HG02973 (cell line): ENCODE data around the gene EDEM2.
"Not testable (repeated sequence)": the region's sequence is repeated elsewhere in the genome, so short reads cannot be mapped to it uniquely, and the experiment has no call there.

ENCODE experiments used
- ATAC-seq: cut with Tn5 transposase; IDR thresholded peaks from one replicate; pipeline ENCODE4 v1.9.1; 2021; ENCODE audit warnings: moderate library complexity; ENCODE audit not compliant: unreplicated experiment

The EDEM2 gene

DNA sequence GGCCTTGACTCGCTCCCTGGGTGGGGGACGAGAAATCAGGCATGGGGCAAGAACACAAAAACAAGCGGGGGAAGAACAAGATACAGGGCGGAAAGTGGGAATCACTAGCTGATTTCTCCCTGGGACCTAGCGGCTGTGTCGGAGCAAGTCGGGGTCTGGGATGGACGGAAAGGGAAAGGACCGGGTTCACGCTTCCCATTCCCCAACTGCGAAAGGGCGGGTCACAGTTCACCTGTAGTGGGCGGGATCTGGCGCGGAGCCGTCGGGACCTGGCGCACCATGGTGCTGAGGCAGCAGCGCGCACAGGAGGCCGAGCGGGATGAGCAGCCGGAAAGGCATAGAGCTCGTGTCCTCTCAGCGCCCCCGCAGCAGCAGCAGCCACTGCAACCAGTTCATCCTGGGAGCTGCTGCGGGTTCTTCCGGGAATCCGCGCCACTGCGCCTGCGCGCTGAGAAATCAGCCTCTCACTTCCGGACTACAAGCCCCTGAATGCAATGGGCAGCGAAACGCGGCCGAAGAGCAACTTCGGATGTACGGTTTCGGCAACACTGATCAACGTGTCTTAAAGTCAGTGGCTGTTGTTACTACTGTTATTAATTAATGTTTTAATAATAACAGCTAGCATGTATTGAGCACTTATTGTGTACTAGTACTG is at the start of gene EDEM2:
Gene EDEM2 (minus strand): TSS at position 417 of the 655 bp plus-strand sequence. CDS start 78 bp downstream, at position 339.
- ATAC-seq, result peak; percentile 66

GRCh38 chr20:35196313-35196712 is 49.2 kb upstream of the EDEM2 start:
- no peak for ATAC-seq

DNA sequence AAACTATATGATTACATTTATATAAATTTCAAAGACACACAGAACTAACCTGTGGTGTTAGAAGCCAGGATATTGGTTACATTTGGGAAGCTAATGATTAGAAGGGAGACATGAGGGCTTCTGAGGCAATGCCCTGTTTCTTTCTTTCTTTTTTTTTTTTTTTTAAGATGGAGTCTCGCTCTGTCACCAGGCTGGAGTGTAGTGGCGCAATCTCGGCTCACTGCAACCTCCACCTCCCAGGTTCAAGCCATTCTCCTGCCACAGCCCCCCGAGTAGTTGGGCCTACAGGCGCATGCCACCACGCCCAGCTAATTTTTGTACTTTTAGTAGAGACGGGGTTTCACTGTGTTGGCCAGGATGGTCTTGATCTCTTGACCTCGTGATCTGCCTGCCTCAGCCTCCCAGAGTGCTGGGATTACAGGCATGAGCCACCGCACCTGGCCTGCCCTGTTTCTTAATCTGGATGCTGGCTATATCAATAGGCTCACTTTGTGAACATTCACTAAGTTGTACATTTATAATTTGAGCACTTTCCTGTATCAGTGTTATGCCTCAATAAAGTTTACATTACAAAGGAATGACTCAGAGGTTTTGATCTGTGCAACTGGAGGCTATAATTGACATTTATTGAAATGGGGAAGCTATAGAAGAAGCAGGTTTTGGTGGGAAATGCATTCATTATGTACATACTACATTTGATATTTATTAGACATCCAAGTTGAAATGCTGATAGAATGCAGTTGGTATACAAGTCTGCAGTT is 46.1 kb upstream of the EDEM2 start:
- ATAC-seq, result not testable (repeated sequence)

GRCh38 chr20:35192118-35192872 is 45.2 kb upstream of the EDEM2 start:
- no peak for ATAC-seq

GRCh38 chr20:35191419-35192117 is 44.4 kb upstream of the EDEM2 start:
- no peak for ATAC-seq

GRCh38 chr20:35190556-35190955 is 43.4 kb upstream of the EDEM2 start:
- ATAC-seq, result no peak

DNA sequence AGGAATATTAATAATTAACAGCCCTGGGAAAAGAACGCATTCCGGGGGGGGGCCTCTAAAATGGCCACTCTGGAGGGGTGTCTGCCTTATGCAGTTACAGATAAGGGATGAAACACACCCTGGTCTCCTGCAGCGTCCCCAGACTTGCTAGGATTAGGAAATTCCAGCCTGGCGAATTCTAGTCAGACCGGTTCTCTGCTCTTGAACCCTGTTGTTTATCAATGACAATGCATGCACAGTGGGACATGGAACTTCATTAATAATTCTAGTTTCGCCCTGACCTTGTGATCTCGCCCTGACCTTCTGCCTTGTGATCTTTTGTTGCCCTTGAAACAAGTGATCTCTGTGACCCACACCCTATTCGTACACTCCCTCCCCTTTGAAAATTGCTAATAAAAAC is 42.1 kb upstream of the EDEM2 start:
- not testable (repeated sequence) for ATAC-seq

DNA sequence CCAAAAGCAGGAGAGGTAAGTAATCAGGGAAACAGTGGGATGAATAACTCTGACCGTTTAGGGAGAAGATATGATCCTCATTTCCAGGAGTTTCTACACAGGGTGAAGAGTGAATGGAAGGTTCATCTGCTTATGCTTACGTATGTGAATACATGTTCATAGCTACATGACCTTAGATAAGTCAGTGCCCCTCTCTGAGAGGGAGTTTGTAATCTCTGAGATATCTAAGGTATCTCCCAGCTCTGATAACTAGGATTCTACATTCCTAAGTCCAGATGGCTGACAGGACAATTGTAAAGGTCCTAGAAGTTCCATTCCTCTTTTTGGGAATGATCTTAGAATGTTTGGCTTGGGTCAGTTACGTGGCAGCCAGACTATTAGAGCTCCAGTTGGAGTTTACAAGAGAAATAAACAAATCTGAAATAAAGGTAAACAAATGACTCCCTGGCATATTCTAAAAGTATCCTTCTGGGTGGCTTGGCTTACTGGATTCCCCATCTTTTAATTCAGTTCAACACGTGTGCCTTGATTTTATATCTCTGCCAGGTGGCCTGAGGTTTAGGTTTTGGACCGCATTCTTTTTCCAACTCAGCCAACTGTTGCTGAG is 40.6 kb upstream of the EDEM2 start:
- ATAC-seq, result no peak

GRCh38 chr20:35186691-35187289 is 39.7 kb upstream of the EDEM2 start:
- not testable (repeated sequence) for ATAC-seq

DNA sequence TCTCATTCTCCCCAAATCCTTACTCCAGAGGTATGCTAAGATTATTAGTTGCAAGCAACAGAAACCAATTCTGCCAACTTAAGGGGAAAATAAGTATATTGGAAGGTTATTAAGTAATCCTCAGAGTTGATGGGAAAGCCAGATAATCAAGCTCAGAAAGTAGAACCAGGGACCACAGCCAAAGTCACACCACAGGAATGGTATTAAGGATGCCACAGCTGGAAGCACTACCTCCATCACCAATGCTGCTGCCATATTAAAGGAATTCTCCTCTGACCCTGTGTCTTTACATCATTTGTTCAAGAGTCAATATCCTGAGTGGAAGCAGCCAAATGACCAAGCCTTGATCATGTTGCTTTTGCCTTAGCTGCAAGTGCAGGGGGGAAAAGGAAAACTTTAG is 34.6 kb upstream of the EDEM2 start:
- ATAC-seq, result no peak

DNA sequence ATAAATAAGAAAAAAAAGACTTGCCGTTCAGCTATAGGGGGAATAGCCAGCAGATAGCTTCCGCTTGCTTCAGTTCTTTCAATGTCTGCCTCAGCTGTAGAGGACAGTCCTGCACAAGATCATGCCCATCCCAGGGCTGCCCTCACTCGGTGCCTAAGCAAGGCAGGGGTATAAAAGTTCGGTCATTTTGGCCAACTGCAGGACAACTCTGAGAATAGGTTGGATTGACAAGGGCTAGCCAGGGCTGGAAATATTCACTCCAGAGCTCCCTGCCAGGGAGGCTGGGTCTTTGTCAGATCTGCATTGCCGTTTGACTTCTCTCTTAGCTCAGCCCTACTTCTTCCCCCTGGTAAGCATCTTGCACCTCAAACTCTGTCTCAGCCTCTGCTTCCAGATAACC is 33.1 kb upstream of the EDEM2 start:
- ATAC-seq, result no peak

- ATAC-seq, result no peak
These were observed 32.4 kb upstream of the EDEM2 start for GRCh38 chr20:35179292-35180212.

GRCh38 chr20:35176132-35176531 is 29.0 kb upstream of the EDEM2 start:
- ATAC-seq, result no peak

DNA sequence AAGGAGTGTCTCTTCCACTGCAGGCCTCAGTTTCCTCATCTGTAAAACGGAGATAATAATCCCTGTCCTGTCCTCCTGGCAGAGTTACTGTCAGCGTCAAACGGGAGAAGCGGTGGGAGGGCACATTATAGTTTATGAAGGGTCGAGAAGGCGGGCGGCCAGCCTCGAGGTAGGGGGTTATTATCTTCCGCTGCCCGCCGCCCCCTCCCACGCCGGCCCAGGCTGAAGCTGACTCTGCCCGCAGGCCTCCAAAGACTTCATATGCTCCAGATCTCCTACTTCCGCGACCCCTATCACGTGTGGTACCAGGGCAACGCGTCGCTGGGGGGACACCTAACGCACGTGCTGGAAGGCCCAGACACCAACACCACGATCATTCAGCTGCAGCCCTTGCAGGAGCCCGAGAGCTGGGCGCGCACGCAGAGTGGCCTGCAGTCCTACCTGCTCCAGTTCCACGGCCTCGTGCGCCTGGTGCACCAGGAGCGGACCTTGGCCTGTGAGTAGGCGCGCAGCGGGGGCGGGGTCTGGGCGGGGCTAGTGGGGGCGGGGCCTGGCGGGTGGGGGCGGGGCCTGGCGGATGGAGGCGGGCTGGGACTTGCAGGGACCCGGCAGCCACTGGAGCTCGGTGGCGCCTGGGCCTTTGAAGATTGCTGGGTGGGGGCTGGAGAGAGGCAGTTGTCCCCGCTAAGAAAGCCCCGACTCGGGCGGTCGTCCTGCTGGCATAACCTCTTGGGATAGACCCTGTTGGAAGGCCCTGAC is 27.5 kb upstream of the EDEM2 start:
- ATAC-seq, result no peak

DNA sequence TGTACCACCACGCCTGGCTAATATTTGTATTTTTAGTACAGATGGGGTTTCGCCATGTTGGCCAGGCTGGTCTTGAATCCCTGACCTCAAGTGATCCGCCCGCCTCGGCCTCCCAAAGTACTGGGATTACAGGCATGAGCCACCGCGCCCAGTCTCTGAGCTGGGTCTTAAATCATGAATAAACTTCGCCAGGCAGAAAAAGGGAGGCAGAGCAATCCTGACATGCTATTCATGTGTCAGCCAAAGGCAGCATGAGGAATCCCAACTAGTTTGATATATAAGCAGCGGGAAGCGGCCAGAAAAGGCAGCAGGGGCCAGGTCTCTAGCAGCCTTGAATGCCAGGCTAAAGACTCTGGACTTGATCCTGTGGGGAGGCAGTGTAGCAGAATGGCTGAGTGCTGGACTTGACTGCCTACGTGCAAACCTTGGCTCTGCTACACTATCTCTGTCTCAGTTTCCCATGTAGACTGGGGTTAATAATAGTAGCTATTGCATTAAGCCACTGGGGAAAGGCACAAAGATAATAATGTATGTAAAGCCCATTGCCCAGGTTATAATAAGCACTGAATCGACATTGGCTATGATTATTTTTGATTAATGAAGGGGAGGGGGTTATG is 26.5 kb upstream of the EDEM2 start:
- no peak for ATAC-seq

DNA sequence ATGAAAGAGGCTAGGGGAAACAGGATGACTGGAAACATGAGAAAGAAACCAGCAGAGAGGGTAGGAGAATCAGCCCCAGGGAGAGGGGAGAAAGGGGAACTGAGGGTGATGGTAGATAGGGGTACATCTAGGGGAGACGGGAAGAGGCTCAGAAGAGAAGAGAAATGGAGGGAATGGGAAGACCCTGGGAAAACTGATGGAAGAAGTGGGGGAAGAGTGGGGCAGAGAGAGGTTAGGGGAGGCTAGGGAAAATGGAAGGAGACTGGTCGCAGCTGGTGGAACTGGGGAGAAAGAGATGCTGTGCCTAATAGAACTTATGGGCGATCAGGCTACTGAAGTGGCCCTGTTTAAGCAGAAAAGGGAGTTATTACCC is 25.3 kb upstream of the EDEM2 start:
- ATAC-seq, result no peak

DNA sequence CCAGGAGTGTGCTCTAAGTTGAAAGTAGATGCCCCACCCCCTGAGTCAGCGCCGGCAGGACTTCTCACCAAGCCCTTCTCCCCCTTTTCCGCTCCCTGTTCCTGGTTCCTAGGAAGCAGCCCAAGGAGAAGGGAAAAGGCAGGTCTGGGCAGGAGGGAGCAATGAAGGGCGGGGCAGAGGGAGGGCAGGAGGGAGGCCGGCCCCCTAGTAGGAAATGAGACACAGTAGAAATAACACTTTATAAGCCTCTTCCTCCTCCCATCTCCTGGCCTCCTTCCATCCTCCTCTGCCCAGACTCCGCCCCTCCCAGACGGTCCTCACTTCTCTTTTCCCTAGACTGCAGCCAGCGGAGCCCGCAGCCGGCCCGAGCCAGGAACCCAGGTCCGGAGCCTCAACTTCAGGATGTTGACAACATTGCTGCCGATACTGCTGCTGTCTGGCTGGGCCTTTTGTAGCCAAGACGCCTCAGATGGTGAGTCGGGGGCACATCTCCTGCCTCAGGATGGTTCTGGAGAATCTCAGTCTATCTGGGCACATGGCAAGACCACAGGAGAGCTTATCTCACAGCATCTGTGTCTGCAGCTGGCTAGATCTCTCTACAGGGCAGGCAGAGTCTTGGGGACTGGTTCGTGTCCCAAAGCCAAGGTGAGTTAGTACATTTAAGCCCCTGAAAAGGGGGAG is 24.8 kb upstream of the EDEM2 start, which contains the start of gene PROCR:
Gene PROCR (plus strand): TSS at position 320 of the 681 bp plus-strand sequence. CDS start 83 bp downstream, at position 403.
- no peak for ATAC-seq

- no peak for ATAC-seq
These were observed 24.3 kb upstream of the EDEM2 start for GRCh38 chr20:35171438-35171752.
